NCI-H2107 treated with DMSO at 0.1 percent for 48 hours (cell line): ENCODE measurements around the gene ELN.

ENCODE experiments used
- DNase-seq: peaks from one replicate; lab custom pipeline; 2025; ENCODE audit not compliant: unreplicated experiment; lab: John Stamatoyannopoulos, UW

ELN gene

DNA sequence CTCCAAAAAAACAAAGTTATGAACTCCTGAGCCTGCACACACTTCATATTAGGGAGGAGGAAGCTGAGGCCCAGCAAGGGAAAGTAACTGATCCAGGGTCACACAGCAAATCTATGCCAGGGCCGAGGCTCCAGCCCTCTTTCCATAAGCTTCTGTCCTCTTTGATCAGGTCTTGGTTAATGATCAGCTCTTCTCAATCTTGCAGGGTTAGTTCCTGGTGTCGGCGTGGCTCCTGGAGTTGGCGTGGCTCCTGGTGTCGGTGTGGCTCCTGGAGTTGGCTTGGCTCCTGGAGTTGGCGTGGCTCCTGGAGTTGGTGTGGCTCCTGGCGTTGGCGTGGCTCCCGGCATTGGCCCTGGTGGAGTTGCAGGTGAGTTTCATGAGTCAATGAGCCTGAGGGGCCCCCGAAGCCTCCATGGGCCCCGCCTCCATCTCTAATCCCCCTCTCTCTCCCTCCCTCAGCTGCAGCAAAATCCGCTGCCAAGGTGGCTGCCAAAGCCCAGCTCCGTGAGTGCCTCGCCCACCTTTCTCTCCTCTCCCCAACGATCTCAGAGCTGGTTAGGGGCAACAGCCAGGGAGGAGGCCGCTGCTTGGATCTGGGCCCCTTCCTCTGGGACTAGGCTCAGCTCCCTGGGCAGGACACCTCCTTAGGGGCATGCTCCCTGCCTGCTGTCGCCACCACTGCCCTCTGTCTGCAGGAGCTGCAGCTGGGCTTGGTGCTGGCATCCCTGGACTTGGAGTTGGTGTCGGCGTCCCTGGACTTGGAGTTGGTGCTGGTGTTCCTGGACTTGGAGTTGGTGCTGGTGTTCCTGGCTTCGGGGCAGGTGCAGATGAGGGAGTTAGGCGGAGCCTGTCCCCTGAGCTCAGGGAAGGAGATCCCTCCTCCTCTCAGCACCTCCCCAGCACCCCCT is 32.0 kb downstream of the ELN start:
- no peak for DNase-seq

DNA sequence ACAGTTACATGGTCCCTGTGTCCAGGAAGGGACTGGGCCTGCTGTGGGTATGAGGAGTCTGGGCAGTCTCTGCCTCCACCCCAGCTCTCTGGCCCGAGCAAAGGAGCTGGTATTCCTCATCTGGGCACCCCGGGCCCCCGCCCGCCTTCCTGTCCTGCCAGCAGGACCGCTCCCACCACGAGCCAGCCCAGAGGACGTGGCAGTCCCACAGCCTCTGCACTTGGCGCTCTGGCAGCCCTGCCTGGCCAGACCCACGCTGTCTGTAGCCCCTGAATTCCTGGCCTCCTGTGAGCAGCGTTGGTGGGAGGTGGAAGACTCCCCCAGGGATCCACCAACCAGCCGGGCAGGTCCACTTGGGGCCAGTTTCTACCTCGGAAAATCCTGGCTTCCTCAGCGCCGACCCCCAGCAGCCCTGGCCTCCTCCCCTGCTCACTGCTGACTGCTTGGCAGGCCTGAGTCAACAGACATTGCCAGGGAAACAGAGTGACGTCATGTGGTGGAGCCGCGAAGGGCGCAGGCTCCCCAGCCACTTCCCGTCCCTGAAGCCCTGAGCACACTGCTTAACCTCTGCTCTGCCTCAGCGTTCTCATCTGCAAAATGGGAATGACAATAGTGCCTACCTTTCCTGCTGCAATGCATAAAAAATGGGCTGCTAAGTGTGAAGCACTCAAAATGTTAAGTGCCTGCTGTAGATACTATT is 34.0 kb downstream of the ELN start:
- peak; percentile 27 for DNase-seq

DNA sequence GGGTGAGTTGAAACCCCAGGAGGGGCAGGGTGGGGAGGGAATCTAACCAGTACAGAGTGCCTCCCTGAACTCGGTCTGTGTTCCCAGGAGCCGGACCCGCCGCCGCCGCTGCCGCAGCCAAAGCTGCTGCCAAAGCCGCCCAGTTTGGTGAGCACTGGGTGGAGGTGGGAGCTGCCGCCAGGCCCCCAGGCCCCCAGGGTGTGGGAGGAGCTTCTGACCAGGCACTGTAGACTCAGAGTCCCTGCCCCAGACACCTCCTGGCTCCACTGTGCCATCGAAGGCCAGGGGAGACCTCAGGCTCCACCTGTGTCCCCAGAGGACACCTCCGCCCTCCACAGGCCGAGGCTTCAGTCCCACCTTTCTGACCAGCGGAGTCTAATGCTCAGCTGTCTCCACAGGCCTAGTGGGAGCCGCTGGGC is 35.3 kb downstream of the ELN start:
- no peak for DNase-seq

DNA sequence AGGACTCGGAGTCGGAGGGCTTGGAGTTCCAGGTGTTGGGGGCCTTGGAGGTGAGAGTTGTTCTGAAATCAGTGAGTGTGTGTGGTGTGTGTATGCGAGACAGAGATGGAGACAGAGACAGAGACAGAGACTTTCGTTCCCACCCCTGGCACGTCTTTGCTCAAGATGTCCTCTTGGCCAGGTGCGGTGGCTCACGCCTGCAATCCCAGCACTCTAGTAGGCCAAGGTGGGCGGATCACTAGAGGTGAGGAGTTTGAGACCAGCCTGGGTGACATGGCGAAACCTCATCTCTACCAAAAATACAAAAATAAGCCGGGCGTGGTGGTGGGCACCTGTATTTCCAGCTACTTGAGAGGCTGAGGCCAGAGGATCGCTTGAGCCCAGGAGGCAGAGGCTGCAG is 35.7 kb downstream of the ELN start:
- DNase-seq = no peak

DNA sequence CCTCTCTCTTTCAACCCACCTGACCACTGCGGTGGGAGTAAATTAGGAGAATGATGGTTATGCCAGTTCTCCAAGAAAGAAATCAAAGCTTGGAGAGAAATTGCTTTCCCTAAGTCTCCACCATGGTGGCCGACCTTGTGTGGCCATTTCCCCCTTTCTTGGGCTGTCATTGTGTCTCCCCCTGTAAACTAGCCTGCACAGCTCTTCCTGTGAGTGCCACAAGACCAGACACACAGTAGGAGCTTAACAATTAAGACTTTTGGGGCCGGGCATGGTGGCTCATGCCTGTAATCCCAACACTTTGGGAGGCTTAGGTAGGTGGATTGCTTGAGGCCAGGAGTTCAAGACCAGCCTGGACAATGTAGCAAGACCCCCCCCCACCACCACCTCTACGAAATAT is 36.7 kb downstream of the ELN start:
- no peak for DNase-seq

DNA sequence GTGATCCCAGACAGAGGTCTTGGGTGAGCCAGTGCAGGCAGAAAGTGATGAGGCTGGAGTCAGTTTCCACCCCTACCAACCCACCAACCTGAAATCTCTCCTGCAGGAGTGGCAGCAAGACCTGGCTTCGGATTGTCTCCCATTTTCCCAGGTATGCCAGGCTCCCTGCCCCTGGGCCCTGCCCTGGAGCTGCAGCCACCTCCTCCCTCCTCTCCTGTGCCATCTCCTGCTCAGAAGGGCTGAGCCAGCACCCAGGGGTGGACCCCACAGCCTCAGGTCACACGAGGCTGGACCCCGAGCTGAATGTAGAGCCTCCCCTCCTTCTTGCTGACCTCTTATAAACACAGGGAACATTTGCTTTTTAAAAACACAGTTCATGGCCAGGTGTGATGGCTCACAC is 38.7 kb downstream of the ELN start:
- no peak for DNase-seq

DNA sequence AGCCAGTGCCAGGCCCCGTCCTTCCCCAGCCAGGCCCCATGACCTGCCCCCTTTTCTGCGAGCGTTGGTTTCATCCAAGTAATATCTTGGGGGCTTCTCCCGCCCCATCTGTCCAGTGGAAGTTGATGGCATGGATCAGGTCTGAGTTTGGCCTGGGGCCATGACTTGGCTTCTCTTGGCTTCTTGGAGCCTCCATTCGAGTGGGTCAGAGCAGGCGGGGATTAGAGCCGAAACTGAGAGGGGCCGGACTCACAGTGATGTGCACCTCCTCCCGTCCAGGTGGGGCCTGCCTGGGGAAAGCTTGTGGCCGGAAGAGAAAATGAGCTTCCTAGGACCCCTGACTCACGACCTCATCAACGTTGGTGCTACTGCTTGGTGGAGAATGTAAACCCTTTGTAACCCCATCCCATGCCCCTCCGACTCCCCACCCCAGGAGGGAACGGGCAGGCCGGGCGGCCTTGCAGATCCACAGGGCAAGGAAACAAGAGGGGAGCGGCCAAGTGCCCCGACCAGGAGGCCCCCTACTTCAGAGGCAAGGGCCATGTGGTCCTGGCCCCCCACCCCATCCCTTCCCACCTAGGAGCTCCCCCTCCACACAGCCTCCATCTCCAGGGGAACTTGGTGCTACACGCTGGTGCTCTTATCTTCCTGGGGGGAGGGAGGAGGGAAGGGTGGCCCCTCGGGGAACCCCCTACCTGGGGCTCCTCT is 40.6 kb downstream of the ELN start:
- no peak for DNase-seq

DNA sequence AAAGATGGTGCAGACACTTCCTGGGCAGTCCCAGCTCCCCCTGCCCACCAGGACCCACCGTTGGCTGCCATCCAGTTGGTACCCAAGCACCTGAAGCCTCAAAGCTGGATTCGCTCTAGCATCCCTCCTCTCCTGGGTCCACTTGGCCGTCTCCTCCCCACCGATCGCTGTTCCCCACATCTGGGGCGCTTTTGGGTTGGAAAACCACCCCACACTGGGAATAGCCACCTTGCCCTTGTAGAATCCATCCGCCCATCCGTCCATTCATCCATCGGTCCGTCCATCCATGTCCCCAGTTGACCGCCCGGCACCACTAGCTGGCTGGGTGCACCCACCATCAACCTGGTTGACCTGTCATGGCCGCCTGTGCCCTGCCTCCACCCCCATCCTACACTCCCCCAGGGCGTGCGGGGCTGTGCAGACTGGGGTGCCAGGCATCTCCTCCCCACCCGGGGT is 41.1 kb downstream of the ELN start:
- DNase-seq = no peak

DNA sequence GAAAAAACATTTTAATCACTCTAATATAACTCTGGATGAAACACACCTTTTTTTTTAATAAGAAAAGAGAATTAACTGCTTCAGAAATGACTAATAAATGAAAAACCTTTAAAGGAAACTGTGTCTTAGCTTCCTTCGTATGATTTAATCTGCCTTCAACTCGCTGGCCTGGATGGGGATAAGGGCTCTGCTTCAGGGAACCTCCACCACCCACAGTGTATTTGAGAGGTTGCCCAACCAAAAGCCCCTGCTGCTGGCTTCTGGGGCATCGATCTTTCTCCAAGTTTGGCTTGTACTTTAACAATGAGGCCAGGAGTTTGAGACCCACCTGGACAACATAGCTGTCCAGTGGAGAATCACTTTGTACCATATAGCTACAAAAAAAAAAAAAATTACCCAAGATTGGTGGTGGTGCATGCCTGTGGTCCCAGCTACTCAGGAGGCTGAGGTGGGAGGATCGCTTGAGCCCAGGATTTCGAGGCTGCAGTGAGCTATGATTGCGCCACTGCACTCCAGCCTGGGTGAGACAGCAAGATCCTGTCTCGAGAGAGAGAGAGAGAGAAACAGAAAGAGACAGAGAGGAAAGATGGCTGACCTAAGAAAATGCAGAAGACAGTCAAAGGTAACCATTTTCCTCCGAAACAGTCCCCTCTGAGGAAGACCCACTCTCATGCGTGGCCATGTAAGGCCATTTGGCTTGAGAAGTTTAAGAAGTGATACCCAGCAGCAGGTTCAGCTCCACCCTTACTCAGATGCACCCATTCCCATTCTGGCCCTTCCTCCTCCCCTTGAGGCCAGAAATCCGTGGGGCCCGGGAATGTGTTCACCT is 42.0 kb downstream of the ELN start:
- DNase-seq = no peak

DNA sequence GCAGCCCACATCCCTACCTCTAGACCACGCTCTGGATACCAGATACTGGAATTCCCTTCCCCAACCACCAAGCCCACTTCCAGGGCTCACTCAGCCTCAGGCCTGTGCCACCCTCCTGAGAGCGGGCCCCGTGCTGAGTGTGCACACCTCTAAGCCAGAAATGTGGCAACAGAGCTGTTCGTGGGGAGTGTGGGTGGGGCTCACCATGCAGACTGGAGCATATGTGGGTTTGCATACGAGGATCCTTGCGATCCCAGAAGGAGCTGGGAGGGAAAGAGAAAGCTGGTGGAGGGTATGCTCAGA is 42.6 kb downstream of the ELN start:
- no peak for DNase-seq

DNA sequence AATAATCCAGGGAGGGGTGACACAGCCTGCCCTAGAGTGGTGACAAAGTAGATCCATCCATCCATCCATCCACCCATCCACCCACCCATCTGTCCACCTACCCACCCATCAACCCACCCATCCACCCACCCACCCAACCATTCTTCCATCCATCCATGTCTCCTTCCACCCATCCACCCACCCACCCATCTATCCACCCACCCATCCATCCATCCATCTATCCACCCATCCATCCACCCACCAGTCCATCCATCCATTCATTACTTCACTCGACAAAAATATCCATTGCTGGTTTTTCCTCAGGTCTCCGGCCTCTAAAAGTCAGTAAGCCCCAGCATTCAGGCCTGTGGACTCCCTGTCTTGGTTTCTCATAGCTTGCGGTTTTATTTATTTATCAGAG is 43.1 kb downstream of the ELN start:
- DNase-seq = no peak

DNA sequence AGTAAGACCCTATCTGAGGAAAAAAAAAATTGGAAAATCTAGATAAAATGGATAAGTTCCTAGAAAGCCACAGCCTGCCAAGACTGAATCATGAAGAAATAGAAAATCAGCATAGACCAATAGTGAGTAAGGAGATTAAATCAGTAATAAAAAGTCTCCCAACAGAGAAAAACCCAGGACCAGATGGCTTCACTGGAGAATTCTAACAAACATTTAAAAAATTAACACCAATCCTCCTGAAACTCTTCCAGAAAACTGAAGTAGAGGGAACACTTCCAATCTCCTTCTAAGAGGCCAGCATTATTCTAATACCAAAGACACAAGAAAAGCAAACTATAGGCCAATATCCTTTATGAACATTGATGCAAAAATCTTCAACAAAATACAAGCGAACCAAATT is 46.8 kb downstream of the ELN start:
- DNase-seq = no peak

DNA sequence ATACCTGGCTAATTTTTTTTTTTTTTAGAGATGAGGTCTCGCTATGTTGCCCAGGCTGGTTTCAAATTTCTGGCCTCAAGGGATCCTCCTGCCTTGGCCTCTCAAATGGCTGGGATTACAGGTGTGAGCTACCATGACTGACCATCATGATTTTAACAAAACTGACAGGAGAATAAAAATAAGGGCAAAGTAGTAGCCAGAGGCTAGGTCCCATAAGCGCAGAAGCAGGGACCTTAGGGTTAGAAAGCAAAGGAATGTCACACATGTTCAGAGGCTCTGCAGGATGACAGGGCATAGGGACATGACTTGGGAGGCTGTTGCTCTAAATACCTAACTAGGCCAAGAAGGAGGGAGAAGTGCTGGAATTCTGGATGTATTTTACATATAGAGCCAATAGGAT is 50.5 kb downstream of the ELN start:
- DNase-seq = no peak

DNA sequence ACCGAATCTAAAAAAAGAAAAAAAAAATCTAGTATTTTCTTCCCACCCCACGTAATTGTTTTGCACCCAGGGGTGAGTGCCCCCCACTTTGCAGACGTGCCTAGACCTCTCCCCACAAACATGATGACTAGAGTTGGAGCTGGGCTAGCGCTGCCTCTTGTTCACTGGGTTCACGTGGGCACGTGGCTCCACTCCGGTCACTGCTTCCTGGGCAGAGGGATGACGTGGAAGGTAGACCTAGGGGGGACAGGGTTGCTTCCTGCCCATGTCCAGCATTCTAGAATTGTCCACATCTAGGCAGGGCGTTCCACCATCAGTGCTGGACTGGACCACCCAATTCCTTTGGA is 54.8 kb downstream of the ELN start:
- DNase-seq = no peak

DNA sequence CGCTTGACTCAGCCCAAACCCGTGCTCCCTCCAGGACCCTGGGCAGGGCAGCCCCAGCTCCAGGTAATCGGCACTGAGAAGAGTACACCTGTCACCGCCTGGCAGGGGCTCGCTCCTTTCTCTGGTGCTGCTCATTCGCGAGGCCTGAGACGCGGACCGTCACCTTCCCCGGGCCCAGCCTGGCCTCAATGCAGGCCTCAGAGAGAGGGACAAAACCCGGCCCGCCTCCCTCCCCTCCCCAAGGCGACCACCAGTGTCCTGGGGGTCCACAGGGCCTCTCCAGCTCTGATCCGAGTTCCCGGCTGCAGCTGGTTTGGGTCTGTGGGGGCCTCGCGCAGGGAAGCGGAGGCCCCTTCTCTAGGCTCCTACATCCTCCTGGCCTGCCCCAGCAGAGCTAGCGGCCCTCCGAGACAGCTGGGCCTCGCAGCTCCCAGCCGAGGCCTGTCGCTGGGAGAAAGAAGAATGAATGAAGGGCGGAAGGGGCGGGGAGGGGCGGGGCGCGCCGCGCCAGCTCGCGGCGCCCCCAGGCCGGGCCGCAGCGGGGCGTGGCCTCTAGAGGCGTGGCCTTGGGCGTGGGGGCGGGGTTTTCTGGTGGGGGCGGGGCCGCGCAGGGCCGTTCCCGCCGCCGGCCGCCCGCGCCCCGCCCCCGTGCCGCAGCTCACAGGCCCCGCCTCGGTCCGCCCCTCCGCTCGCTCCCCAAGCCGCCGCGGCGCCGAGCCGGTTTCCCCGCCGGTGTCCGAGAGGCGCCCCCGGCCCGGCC is 55.3 kb downstream of the ELN start, which contains the start of gene LIMK1:
LIMK1 (plus strand) TSS at position 688 of the 760 bp plus-strand sequence. CDS start 187 bp downstream, outside the sequence.
- peak; percentile 38 for DNase-seq

DNA sequence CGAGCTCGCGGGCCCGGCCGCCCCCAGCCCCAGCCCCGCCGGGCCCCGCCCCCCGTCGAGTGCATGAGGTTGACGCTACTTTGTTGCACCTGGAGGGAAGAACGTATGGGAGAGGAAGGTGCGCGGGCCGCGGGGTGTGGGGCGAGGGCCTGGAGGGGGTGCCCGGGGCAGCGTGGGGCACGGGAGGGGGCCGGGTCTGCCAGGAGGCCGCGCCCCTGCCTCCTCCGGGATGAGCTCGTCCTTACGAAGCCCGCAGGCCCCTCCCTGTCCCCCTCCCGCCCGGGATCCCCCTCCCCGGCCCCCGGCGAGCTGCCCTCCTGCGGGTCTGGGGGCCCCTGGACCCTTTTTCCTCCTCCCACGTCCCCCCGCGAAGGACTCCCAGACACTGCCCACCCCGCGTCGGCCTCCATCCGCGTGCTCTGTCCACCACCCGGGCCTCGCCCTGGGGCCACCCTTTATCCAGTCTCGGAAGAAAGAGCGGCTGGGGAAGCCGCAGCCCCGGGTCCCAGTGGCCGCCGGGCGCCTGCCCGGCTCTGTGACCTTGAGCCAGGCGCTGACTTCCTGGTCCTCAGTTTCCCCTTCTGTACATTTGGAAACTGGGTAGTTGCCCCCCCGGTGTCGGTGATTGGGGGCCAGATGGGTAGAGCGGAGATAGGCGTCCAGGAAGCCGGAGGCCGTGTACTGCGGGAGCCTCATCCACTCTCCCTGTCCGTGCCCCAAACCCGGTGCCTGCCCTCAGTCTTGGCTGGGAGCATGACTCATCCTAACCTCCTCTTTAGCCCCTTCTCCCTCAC is 56.2 kb downstream of the ELN start:
- no peak for DNase-seq

DNA sequence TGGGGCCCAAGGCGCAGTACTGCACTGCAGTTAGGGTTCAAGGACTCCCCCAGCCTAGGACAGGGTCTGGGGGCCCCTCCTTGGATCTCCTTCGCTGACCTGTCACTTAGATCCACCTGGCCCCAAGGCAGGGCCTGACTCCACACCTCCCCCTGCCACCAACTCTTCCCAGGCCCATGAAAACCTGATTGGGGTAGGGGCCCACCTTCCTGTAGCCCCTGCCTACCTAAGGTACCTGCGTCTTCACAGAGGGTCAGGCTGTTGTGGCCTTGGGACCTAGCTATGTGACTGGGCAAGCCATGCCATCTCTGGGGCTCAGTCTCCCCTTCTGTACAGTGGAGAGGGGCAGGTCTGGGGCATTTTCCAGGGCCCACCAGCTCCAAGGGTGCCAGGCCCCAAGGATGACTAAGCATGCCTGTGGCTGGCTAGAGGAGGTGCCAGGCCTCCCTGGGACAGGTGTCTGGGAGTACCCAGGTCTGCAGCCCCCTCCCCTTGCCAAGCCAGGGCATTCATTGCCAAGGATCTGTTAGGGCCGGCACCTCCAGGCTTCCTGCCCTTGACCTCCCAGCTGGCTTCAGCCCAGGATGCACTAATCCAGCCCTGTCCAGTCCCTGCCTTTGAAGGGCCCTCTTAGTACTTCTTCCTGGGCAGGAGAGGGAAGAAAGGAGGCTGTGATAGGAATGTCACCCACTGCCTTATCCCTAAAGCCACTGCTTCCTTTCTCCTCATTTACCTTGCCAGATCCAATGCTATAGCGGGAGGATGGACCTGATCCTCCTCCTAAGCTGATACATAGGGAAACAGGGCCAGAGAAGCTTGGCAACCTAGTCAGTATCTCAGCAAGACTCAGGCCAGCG is 57.0 kb downstream of the ELN start:
- no peak for DNase-seq

DNA sequence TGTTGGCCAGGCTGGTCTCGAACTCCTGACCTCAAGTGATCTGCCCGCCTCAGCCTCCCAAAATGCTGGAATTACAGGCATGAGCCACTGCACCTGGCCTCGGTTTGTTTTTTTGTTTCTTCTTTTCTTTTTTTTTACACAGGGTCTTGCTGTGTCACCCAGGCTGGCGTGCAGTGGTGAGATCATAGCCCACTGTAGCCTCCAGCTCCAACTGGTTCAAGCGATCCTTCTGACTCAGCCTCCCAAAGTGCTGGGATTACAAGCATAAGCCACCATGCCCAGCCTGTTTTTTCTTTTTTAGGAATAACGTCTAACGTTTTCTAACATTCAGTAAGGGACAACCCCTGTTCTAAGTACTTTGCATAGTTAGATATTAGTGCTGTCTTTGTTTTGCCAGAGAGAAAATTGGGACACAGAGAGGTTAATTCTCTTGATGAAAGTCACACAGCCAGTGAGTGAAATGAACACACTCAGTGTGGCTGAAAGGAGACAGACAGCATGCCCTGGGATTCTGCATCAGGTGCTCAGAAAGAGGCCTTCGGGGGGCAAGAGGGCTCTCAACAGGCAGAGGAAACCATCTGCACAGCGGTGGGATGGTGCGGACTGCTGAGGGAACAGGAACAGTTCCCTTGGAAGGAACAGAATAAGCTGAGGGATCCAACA is 59.9 kb downstream of the ELN start:
- DNase-seq = no peak
